HL-60 (cell line): ENCODE measurements around the gene TRIM68.

Experiments used
- DNase-seq, 2 experiments: peaks; one replicate each; pipeline ENCODE4 v3.0.0-alpha.2; 2010 to 2020; ENCODE audit warnings: low read depth in 1 of 2, low spot score in 1 of 2
- H3K27ac ChIP-seq: fragments of 250-450 bp; sonication (Bioruptor Pico); replicated peaks from 2 replicates; pipeline ENCODE4 v1.5.1; 2020; ENCODE audit warnings: mild to moderate bottlenecking, moderate library complexity
- H3K27me3 ChIP-seq: fragments of 250-450 bp; sonication (Bioruptor Pico); 2 replicates; pipeline ENCODE4 v1.5.1; 2021; ENCODE audit warnings: mild to moderate bottlenecking, moderate library complexity; ENCODE audit not compliant: insufficient read depth, poor library complexity, severe bottlenecking
- H3K4me3 ChIP-seq: replicated peaks from 2 replicates; pipeline ENCODE4 v1.5.1; 2011; ENCODE audit warnings: mild to moderate bottlenecking, control low read depth, low read length; ENCODE audit not compliant: insufficient read depth
- CTCF ChIP-seq: IDR thresholded peaks from one replicate; pipeline ENCODE4 v1.5.1; 2011; ENCODE audit warnings: low read length, control low read depth, inconsistent platforms; ENCODE audit not compliant: insufficient read depth
- GABPA ChIP-seq: IDR thresholded peaks from 2 replicates; pipeline ENCODE4 v1.6.1; 2012; ENCODE audit warnings: low read depth
- POLR2AphosphoS5 ChIP-seq: IDR thresholded peaks from 2 replicates; pipeline ENCODE4 v1.6.1; 2012; ENCODE audit warnings: low read depth
- SPI1 ChIP-seq: IDR thresholded peaks from 2 replicates; pipeline ENCODE4 v1.6.1; 2012; ENCODE audit warnings: low read depth, mild to moderate bottlenecking, borderline replicate concordance
- TF ChIP-seq, protein P1 (sequence below): IDR thresholded peaks from 2 replicates; pipeline ENCODE4 v1.6.1; 2012; ENCODE audit warnings: low read depth; ENCODE audit not compliant: insufficient replicate concordance

Gene TRIM68

GRCh38 chr11:4559527-4560440 is 48.2 kb downstream of the TRIM68 start:
- Histone ChIP-seq H3K27ac (no peak overlapping the region), H3K27me3 (peaks cover 6% of the 10 kb centered on the region), H3K4me3 (no peak overlapping the region)
- no peak for DNase-seq
- TF ChIP-seq, protein P1, sequence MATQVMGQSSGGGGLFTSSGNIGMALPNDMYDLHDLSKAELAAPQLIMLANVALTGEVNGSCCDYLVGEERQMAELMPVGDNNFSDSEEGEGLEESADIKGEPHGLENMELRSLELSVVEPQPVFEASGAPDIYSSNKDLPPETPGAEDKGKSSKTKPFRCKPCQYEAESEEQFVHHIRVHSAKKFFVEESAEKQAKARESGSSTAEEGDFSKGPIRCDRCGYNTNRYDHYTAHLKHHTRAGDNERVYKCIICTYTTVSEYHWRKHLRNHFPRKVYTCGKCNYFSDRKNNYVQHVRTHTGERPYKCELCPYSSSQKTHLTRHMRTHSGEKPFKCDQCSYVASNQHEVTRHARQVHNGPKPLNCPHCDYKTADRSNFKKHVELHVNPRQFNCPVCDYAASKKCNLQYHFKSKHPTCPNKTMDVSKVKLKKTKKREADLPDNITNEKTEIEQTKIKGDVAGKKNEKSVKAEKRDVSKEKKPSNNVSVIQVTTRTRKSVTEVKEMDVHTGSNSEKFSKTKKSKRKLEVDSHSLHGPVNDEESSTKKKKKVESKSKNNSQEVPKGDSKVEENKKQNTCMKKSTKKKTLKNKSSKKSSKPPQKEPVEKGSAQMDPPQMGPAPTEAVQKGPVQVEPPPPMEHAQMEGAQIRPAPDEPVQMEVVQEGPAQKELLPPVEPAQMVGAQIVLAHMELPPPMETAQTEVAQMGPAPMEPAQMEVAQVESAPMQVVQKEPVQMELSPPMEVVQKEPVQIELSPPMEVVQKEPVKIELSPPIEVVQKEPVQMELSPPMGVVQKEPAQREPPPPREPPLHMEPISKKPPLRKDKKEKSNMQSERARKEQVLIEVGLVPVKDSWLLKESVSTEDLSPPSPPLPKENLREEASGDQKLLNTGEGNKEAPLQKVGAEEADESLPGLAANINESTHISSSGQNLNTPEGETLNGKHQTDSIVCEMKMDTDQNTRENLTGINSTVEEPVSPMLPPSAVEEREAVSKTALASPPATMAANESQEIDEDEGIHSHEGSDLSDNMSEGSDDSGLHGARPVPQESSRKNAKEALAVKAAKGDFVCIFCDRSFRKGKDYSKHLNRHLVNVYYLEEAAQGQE = no peak
- TF ChIP-seq CTCF (no peak), SPI1 (no peak), GABPA (no peak), POLR2AphosphoS5 (no peak)

- peaks cover 4% of the 10 kb centered on the region for H3K27me3 ChIP-seq
- no peak overlapping the region for H3K27ac ChIP-seq
- DNase-seq = peak in 1 of 2 experiments; percentile 15
- H3K4me3 ChIP-seq = no peak overlapping the region
- TF ChIP-seq SPI1 (no peak), CTCF (peak; percentile 40), POLR2AphosphoS5 (no peak), GABPA (no peak)
- TF ChIP-seq, protein P1 = no peak
Observed at GRCh38 chr11:4551346-4551979, 56.6 kb downstream of the TRIM68 start.
